WERI-Rb-1 (cell line): ENCODE measurements around the gene NUDT1.

Experiments
- DNase-seq: peaks from one replicate; pipeline ENCODE4 v3.0.0-alpha.2; 2020
- H3K27ac ChIP-seq: fragments of 250-450 bp; sonication (Bioruptor Pico); 2 replicates; pipeline ENCODE4 v1.5.1; 2020; ENCODE audit warnings: mild to moderate bottlenecking, moderate library complexity
- H3K27me3 ChIP-seq: fragments of 250-450 bp; sonication (Bioruptor Pico); 2 replicates; pipeline ENCODE4 v1.5.1; 2021; ENCODE audit warnings: mild to moderate bottlenecking, low read depth, moderate library complexity; ENCODE audit not compliant: insufficient read depth, severe bottlenecking
- H3K36me3 ChIP-seq: fragments of 250-450 bp; sonication (Bioruptor Pico); 2 replicates; pipeline ENCODE4 v1.5.1; 2020; ENCODE audit warnings: mild to moderate bottlenecking, moderate library complexity
- H3K4me3 ChIP-seq: 2 replicates; pipeline ENCODE4 v1.5.1; 2011; ENCODE audit warnings: low read depth, mild to moderate bottlenecking, control low read depth, low read length
- H3K9me3 ChIP-seq: fragments of 250-450 bp; sonication (Bioruptor Pico); 2 replicates; pipeline ENCODE4 v1.5.1; 2021; ENCODE audit warnings: mild to moderate bottlenecking, moderate library complexity; ENCODE audit not compliant: severe bottlenecking
- TF ChIP-seq, protein P1 (sequence below): IDR thresholded peaks from 2 replicates; pipeline ENCODE4 v1.5.1; 2011; ENCODE audit warnings: low read depth, mild to moderate bottlenecking, control low read depth, inconsistent platforms, low read length

NUDT1 gene

DNA sequence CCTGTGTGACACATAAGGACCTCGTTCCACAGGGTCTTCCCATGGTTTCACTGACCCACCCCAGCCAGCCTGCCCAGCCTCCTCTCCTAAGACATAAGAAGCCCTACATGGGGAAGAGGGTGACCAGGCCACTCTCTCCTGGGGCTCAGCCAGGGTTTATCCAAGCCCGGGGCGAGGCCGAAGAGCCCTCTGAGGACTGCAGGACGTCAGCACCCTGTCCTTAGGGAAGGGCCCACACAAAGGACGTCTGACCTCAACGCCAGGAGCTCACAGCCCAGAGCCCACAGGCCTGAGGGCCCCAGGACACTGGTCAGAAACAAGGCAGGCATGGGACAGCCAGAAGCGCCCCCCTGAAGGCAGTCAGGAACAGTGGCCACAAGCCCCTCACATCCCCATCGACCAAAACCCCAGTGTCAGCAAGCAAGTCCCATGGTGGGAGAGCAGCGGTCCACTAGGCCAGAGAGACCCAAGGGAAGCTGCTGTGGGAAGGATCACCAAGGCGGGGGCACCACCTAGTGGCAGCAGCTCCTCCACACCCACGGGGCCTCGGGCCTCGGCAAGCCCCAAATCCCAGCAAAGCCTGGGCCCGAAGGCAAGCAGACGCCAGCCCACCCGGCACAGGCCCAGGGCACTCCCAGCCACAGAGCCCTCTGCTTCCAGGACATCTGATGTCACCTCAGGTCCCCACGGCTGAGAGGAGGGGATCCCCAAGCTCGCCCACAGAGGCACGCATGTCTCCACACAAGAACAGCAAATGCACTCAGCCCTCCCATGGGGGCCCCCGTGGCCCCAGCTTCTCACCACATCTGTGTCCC lies 32.7 kb upstream of the NUDT1 start:
- H3K4me3 ChIP-seq = no peak overlapping the region
- H3K27ac ChIP-seq = no peak overlapping the region
- no peaks in the 10 kb centered on the region for H3K27me3 ChIP-seq
- H3K36me3 ChIP-seq = peaks cover 66% of the 10 kb centered on the region
- peak; percentile 79 for DNase-seq
- TF ChIP-seq, protein P1, sequence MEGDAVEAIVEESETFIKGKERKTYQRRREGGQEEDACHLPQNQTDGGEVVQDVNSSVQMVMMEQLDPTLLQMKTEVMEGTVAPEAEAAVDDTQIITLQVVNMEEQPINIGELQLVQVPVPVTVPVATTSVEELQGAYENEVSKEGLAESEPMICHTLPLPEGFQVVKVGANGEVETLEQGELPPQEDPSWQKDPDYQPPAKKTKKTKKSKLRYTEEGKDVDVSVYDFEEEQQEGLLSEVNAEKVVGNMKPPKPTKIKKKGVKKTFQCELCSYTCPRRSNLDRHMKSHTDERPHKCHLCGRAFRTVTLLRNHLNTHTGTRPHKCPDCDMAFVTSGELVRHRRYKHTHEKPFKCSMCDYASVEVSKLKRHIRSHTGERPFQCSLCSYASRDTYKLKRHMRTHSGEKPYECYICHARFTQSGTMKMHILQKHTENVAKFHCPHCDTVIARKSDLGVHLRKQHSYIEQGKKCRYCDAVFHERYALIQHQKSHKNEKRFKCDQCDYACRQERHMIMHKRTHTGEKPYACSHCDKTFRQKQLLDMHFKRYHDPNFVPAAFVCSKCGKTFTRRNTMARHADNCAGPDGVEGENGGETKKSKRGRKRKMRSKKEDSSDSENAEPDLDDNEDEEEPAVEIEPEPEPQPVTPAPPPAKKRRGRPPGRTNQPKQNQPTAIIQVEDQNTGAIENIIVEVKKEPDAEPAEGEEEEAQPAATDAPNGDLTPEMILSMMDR = peak; percentile 92
- no peaks in the 10 kb centered on the region for H3K9me3 ChIP-seq

DNA sequence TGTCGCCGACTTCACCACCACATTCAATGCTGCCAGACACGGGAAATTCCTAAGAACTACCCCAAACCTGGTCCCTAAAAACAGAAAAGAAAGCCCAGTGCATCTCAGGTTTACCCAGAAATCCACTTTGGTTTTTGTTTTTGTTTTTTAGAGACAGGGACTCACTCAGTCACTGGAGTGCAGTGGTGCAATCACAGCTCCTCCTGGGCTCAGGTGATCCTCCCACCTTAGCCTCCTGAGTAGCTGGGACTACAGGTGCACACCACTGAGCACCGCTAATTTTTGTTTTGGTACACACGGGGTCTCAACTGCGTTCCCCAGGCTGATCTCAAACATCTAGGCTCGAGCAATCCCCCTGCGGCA lies 32.1 kb upstream of the NUDT1 start:
- H3K27ac ChIP-seq = no peak overlapping the region
- no peak overlapping the region for H3K4me3 ChIP-seq
- H3K27me3 ChIP-seq = no peaks in the 10 kb centered on the region
- TF ChIP-seq, protein P1 = no peak
- peaks cover 72% of the 10 kb centered on the region for H3K36me3 ChIP-seq
- H3K9me3 ChIP-seq = no peaks in the 10 kb centered on the region
- DNase-seq = no peak

DNA sequence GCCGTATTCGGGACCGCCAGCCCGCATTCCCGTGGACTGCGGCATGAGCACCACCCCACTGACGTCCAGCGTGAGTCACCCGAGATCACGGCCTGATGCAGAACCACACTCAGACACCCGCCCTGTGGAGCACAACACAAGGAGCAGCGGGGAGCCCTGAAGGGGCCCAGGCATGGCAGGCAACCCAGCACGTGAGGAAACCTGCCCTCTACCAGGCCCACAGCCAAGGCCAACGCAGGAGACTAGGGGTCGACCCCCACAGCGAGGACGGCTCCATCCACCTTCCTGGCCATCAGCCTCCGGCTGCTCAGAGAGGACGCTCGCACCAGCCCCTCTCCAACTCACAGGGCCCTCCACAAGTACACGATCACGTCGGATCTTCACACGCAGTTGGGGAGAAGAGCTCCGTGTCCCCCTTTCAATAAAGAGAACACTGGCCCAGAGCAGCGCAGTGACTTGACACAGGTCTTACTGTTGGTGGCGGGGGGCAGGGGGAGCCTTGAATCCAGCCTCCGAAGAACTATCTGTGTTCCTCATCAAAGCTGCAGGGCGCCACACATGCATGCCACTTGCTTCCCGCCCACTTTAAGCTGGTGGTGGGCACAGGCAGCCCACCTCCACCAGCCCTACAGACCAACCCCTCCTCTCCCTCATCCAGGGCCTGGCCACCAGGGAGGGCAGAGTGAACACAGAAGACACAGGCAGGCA lies 31.3 kb upstream of the NUDT1 start:
- Histone ChIP-seq H3K27me3 (no peaks in the 10 kb centered on the region), H3K36me3 (peaks cover 76% of the 10 kb centered on the region), H3K9me3 (no peaks in the 10 kb centered on the region), H3K4me3 (no peak overlapping the region), H3K27ac (no peak overlapping the region)
- TF ChIP-seq, protein P1 = no peak
- DNase-seq = no peak

DNA sequence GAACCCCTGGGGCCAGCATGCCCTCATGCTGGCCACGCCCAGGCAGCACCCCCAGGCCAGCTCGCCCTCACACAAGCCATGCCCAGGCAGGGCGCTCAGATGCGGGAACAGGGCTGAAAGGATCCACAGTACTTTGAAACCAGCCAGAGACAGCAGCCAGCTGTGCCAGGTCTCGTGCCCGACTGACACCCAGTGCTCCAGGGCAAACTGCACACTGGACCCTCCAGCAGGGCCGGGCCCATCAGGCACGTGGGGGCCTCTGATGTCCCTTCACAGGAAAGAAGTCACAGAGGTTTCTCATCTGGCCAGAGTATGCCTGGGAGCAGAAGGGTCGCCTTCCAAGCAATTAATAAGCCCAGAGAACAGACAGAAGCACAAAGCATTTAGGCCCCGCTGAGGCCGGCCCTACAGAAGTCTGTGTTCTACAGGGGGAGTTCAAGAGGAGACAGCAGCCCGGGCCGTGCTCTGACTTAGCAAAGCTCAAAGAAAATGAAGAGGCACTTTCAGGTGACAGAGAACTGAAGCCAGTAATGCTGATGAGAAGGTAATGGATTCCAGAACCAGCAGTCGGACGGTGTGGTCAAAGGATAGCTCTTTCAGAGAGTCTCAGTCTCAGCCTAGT lies 30.7 kb upstream of the NUDT1 start:
- TF ChIP-seq, protein P1 = no peak
- H3K27ac ChIP-seq = no peak overlapping the region
- no peaks in the 10 kb centered on the region for H3K9me3 ChIP-seq
- DNase-seq = no peak
- no peaks in the 10 kb centered on the region for H3K27me3 ChIP-seq
- H3K36me3 ChIP-seq = peaks cover 80% of the 10 kb centered on the region
- no peak overlapping the region for H3K4me3 ChIP-seq

DNA sequence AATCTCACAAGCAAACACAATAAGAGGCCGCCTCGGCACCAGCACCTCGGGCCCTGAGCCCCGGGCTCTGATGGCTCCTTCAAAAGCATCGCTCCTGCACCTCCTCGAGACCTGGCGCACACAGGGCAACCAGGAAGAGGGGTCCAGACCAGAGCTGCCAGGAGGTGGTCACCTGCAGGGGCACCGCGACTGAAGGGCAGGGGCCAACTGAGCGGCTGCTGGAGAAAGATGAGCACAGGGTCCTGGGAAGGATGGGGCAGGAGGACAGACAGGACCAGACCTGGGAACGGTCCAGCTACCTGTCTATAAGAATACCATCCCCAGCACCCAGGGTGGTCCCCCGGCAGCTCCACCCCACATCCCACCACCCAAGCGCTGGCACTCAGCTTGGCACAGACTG lies 30.1 kb upstream of the NUDT1 start:
- no peaks in the 10 kb centered on the region for H3K27me3 ChIP-seq
- H3K27ac ChIP-seq = no peak overlapping the region
- no peak for DNase-seq
- H3K36me3 ChIP-seq = peaks cover 84% of the 10 kb centered on the region
- no peak overlapping the region for H3K4me3 ChIP-seq
- H3K9me3 ChIP-seq = no peaks in the 10 kb centered on the region
- TF ChIP-seq, protein P1 = no peak
